SK-N-SH (cell line): Measurements from ENCODE around the gene ISY1. TPM values are rescaled to one million over a fixed set of nuclear protein-coding genes. Genes with fewer than 3 reads are reported as not detected.
A peak's percentile ranks its signal among the peaks of the same experiment; 100 is the strongest.

Experiments used
- CTCF ChIA-PET: fragments of 300-600, 350-600 bp; formaldehyde crosslinking; extraction: SDS; loops from one replicate; lab custom pipeline; 2021; lab: Yijun Ruan, JAX
- POLR2A ChIA-PET: fragments of 350-600 bp; sonication (Branson Sonifier 250); formaldehyde crosslinking; extraction: SDS; loops from one replicate; lab custom pipeline; 2020; ENCODE audit warnings: antibody characterized with exemption, inconsistent platforms; lab: Yijun Ruan, JAX
- DNase-seq: peaks from one replicate; pipeline ENCODE4 v3.0.0; 2012
- H2AFZ ChIP-seq: fragments of 200-600 bp; sonication (generic); 2 replicates; pipeline ENCODE4 v1.8.1; 2016; ENCODE audit warnings: antibody characterized with exemption, mild to moderate bottlenecking, low read depth
- H3F3A ChIP-seq: fragments of 200-600 bp; sonication (generic); replicated peaks from 2 replicates; pipeline ENCODE3; 2016; ENCODE audit warnings: antibody characterized with exemption, mild to moderate bottlenecking; ENCODE audit not compliant: insufficient read depth
- H3K27ac ChIP-seq, 2 experiments: fragments of 200-500 bp in 1 of 2; fragments of 200-600 bp in 1 of 2; sonication (Bioruptor generic) in 1 of 2; sonication (generic), shearing (Covaris generic) in 1 of 2; 2 replicates each; pipeline versions ENCODE4 v1.5.1 to v1.6.1; 2014 to 2016; ENCODE audit warnings: low read depth in 2 of 2, inconsistent platforms in 1 of 2, low read length in 1 of 2, mild to moderate bottlenecking in 1 of 2, mixed read lengths in 1 of 2
- H3K27me3 ChIP-seq: fragments of 200-600 bp; sonication (generic), shearing (Covaris generic); 2 replicates; pipeline ENCODE4 v1.6.1; 2016; ENCODE audit warnings: mixed run types; ENCODE audit not compliant: insufficient read depth
- H3K36me3 ChIP-seq, 2 experiments: fragments of 200-500 bp in 1 of 2; fragments of 200-600 bp in 1 of 2; sonication (Bioruptor generic) in 1 of 2; sonication (generic) in 1 of 2; replicated peaks in 1 of 2; 2 replicates each; pipeline versions ENCODE3 to v1.5.1; 2014 to 2016; ENCODE audit warnings: low read length in 1 of 2, mild to moderate bottlenecking in 1 of 2; ENCODE audit not compliant: insufficient read depth in 2 of 2, control insufficient read depth in 1 of 2
- H3K4me1 ChIP-seq, 2 experiments: fragments of 200-500 bp in 1 of 2; fragments of 200-600 bp in 1 of 2; sonication (Bioruptor generic) in 1 of 2; sonication (generic), shearing (Covaris generic) in 1 of 2; 2 replicates each; pipeline versions ENCODE4 v1.5.1 to v1.6.1; 2014 to 2016; ENCODE audit warnings: low read depth in 1 of 2, low read length in 1 of 2, mixed run types in 1 of 2; ENCODE audit not compliant: insufficient read depth in 2 of 2, control insufficient read depth in 1 of 2
- H3K4me2 ChIP-seq: fragments of 200-600 bp; sonication (generic), shearing (Covaris generic); 2 replicates; pipeline ENCODE4 v1.6.1; 2017; ENCODE audit warnings: mixed run types
- H3K4me3 ChIP-seq, 2 experiments: fragments of 200-500 bp in 1 of 2; fragments of 200-600 bp in 1 of 2; sonication (Bioruptor generic) in 1 of 2; sonication (generic), shearing (Covaris generic) in 1 of 2; 2 replicates each; pipeline versions ENCODE4 v1.5.1 to v1.8.1; 2014 to 2016; ENCODE audit warnings: low read depth in 2 of 2, inconsistent platforms in 1 of 2, low read length in 1 of 2, mild to moderate bottlenecking in 1 of 2, mixed read lengths in 1 of 2, moderate library complexity in 1 of 2
- H3K79me2 ChIP-seq: fragments of 200-600 bp; sonication (generic); 2 replicates; pipeline ENCODE4 v1.8.1; 2017; ENCODE audit warnings: mild to moderate bottlenecking; ENCODE audit not compliant: insufficient read depth
- H3K9ac ChIP-seq: fragments of 200-600 bp; sonication (generic); 2 replicates; pipeline ENCODE4 v1.6.1; 2017; ENCODE audit warnings: mixed run types
- H3K9me2 ChIP-seq: fragments of 200-600 bp; sonication (generic); 2 replicates; pipeline ENCODE4 v1.6.1; 2017; ENCODE audit warnings: mixed run types
- H3K9me3 ChIP-seq: fragments of 200-600 bp; sonication (generic); 2 replicates; pipeline ENCODE4 v1.6.1; 2017; ENCODE audit warnings: mixed run types, mild to moderate bottlenecking, moderate library complexity
- H4K20me1 ChIP-seq: fragments of 200-600 bp; sonication (generic); 2 replicates; pipeline ENCODE4 v1.6.1; 2017; ENCODE audit warnings: mild to moderate bottlenecking, mixed run types; ENCODE audit not compliant: insufficient read depth
- CHD2 ChIP-seq: fragments of 150-350 bp; IDR thresholded peaks from 2 replicates; pipeline ENCODE4 v1.6.1; 2018; ENCODE audit warnings: low read length; ENCODE audit not compliant: partially characterized antibody
- EZH2phosphoT487 ChIP-seq: fragments of 200-600 bp; sonication (generic); IDR thresholded peaks from 2 replicates; pipeline ENCODE4 v1.6.1; 2017; ENCODE audit warnings: low read depth, mixed run types, mild to moderate bottlenecking, antibody characterized with exemption, moderate library complexity, borderline replicate concordance
- FOSL2 ChIP-seq: IDR thresholded peaks from 2 replicates; pipeline ENCODE4 v1.4.0; 2012; ENCODE audit warnings: low read depth, mild to moderate bottlenecking, moderate library complexity, borderline replicate concordance
- FOXJ3 ChIP-seq: sonication (generic); formaldehyde crosslinking; IDR thresholded peaks from 2 replicates; pipeline ENCODE4 v1.5.1; 2020; ENCODE audit warnings: mild to moderate bottlenecking, missing genetic modification reagents
- FOXM1 ChIP-seq: IDR thresholded peaks from 2 replicates; pipeline ENCODE4 v1.4.0; 2012; ENCODE audit warnings: low read depth, mild to moderate bottlenecking
- GABPA ChIP-seq: IDR thresholded peaks from 2 replicates; pipeline ENCODE4 v1.4.0; 2012; ENCODE audit warnings: low read depth, mild to moderate bottlenecking
- JUND ChIP-seq: IDR thresholded peaks from 2 replicates; pipeline ENCODE4 v1.4.0; 2012
- MXI1 ChIP-seq: IDR thresholded peaks from 2 replicates; pipeline ENCODE4 v1.6.1; 2012; ENCODE audit warnings: mild to moderate bottlenecking, low read depth, low read length, improper control_type of control experiment
- POLR2AphosphoS5 ChIP-seq: IDR thresholded peaks from 2 replicates; pipeline ENCODE4 v1.6.1; 2012; ENCODE audit warnings: low read depth, low read length
- RAD21 ChIP-seq: IDR thresholded peaks from 2 replicates; pipeline ENCODE4 v1.6.1; 2012; ENCODE audit warnings: mild to moderate bottlenecking, low read length
- RFX5 ChIP-seq: IDR thresholded peaks from 2 replicates; pipeline ENCODE4 v1.6.1; 2012; ENCODE audit warnings: mild to moderate bottlenecking, improper control_type of control experiment, low read length
- TAF1 ChIP-seq: IDR thresholded peaks from 2 replicates; pipeline ENCODE4 v1.6.1; 2012; ENCODE audit warnings: low read depth, mild to moderate bottlenecking, low read length, moderate library complexity, borderline replicate concordance
- TEAD4 ChIP-seq: IDR thresholded peaks from 2 replicates; pipeline ENCODE4 v1.4.0; 2012; ENCODE audit warnings: mild to moderate bottlenecking, borderline replicate concordance; ENCODE audit not compliant: insufficient read depth
- USF1 ChIP-seq: IDR thresholded peaks from 2 replicates; pipeline ENCODE4 v1.4.0; 2012; ENCODE audit warnings: low read depth, borderline replicate concordance
- ZBTB33 ChIP-seq: IDR thresholded peaks from 2 replicates; pipeline ENCODE4 v1.4.0; 2012; ENCODE audit warnings: low read depth, borderline replicate concordance
- WGBS: methylation state at CpG from one replicate; pipeline ENCODE4 v1.1.6; 2017; ENCODE audit warnings: low lambda C conversion rate; 5-methylcytosine and 5-hydroxymethylcytosine counted together
- polyA plus RNA-seq, 3 experiments: library from polyadenylated mRNA; depleted of rRNA; stranded (reverse); fragments of >200 nt; gene quantifications; 2 replicates each; pipeline ENCODE4 v1.2.3, GENCODE V29; 2012
- TF ChIP-seq, protein P1 (sequence below): fragments of 200-600 bp; sonication (generic); IDR thresholded peaks from 2 replicates; pipeline ENCODE4 v1.6.1; 2017; ENCODE audit warnings: antibody characterized with exemption, mild to moderate bottlenecking, moderate library complexity

The ISY1 gene
- polyA plus RNA-seq, 1 of the 3 experiments (the other 2 are of a cell fraction), result 20.9 TPM

DNA sequence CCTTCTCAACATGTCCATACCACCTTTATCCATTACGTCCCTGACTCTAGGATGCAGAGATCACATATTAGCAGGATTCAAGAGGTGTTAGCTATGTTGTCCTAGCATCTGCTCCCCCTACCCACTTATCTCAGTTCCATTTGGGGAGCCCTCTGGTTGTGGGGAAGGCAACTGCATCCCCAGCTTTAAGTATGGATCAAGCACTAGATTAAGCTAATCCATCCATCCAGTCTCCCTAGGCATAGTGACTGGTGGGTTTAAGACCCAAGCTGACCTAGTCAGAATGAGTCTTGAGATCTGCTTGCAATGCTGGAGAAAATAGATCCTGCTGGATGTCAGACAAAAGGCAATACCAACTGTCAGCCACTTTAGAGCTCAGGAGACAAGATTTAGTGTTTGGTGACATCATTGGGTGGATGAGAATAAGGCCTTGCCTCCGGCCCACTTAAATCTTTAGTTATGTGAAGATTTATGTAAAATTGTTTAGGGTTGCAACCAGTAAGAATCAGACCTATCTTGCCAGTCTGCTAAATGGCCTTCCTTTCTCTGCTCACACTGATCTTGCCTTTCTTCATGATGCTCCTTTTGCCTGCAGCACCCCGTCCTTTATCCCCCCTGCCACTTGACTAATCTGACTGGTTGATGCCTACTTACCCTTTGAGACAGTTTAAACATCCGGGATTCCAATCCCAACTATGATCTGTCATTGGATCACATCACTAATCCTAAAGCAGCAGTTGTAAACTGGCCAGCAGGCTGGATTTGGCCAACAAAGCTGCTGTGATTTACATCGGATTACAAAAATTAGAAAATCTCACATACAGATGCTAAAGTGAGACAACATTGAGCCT is 2.1 kb upstream of the ISY1 start:
- DNase-seq, result peak; percentile 32
- CTCF ChIA-PET, result interaction anchor here (0.7 to 4.0 kb wide), 10 partner anchors 8 to 193 kb away, joined by 3 to 28 read pairs (median 4); no protein-coding TSS in a partner anchor
- Histone ChIP-seq H3K4me1 (peaks cover 0 to 15% of the 10 kb centered on the region in 2 experiments; a peak in 2 of 4 replicates), H3K79me2 (peaks cover 40% of the 10 kb centered on the region), H3K27me3 (no peaks in the 10 kb centered on the region), H3F3A (peaks cover 58% of the 10 kb centered on the region), H3K9me2 (no peaks in the 10 kb centered on the region), H3K4me2 (peak overlapping the region; percentile 85; the same call in 1 of the 2 replicates), H3K27ac (peak overlapping the region; percentile 99 to 100; a peak in 2 of 4 replicates)
- WGBS, result 76% methylated on average over 5 of the region's 5 CpGs
- TF ChIP-seq FOSL2 (no peak), JUND (no peak), TAF1 (no peak), POLR2AphosphoS5 (peak; percentile 32; the same call in 1 of the 2 replicates), USF1 (no peak), FOXM1 (no peak), MXI1 (no peak), CHD2 (no peak), RFX5 (no peak), TEAD4 (no peak), ZBTB33 (no peak), GABPA (no peak), EZH2phosphoT487 (no peak), RAD21 (no peak), FOXJ3 (no peak)
- TF ChIP-seq, protein P1, sequence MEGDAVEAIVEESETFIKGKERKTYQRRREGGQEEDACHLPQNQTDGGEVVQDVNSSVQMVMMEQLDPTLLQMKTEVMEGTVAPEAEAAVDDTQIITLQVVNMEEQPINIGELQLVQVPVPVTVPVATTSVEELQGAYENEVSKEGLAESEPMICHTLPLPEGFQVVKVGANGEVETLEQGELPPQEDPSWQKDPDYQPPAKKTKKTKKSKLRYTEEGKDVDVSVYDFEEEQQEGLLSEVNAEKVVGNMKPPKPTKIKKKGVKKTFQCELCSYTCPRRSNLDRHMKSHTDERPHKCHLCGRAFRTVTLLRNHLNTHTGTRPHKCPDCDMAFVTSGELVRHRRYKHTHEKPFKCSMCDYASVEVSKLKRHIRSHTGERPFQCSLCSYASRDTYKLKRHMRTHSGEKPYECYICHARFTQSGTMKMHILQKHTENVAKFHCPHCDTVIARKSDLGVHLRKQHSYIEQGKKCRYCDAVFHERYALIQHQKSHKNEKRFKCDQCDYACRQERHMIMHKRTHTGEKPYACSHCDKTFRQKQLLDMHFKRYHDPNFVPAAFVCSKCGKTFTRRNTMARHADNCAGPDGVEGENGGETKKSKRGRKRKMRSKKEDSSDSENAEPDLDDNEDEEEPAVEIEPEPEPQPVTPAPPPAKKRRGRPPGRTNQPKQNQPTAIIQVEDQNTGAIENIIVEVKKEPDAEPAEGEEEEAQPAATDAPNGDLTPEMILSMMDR, result peak; percentile 30
- TF ChIP-seq, all 33 proteins: peak for 2
- no peak overlapping the region; the same call in 1 of the 2 replicates for H3K9ac ChIP-seq
- H2AFZ ChIP-seq, result no peak overlapping the region
- H3K36me3 ChIP-seq, result peaks cover 18 to 28% of the 10 kb centered on the region in 2 experiments
- POLR2A ChIA-PET, result interaction anchor here (1.1 kb wide), 1 partner anchor 153 kb away, joined by 3 read pairs; a partner anchor contains a TSS
- H3K4me3 ChIP-seq, result peak overlapping the region in 1 of 2 experiments; percentile 74; a peak in 1 of 4 replicates
- H4K20me1 ChIP-seq, result no peaks in the 10 kb centered on the region
- no peaks in the 10 kb centered on the region for H3K9me3 ChIP-seq
